GM19467 (cell line): Measurements from ENCODE around the gene SLC24A3.
A peak's percentile ranks its signal among the peaks of the same experiment; 100 is the strongest.
"Not testable (repeated sequence)": the region's sequence is repeated elsewhere in the genome, so short reads cannot be mapped to it uniquely, and the experiment has no call there.

ENCODE experiments used
- ATAC-seq: cut with Tn5 transposase; IDR thresholded peaks from one replicate; pipeline ENCODE4 v1.9.1; 2021; ENCODE audit warnings: mild to moderate bottlenecking, moderate library complexity; ENCODE audit not compliant: unreplicated experiment

SLC24A3 gene

GRCh38 chr20:19616081-19616480 is 403.6 kb downstream of the SLC24A3 start:
- ATAC-seq: no peak

GRCh38 chr20:19616620-19617019 is 404.2 kb downstream of the SLC24A3 start:
- ATAC-seq: no peak

- ATAC-seq: no peak
Observed at GRCh38 chr20:19617256-19617655, 404.8 kb downstream of the SLC24A3 start.

- no peak for ATAC-seq
Observed at GRCh38 chr20:19618711-19619110, 406.3 kb downstream of the SLC24A3 start.

GRCh38 chr20:19619904-19620430 is 407.5 kb downstream of the SLC24A3 start:
- ATAC-seq: no peak

- ATAC-seq: no peak
Observed at GRCh38 chr20:19620446-19620845, 408.0 kb downstream of the SLC24A3 start.

- no peak for ATAC-seq
Observed at GRCh38 chr20:19621072-19621471, 408.6 kb downstream of the SLC24A3 start.

- no peak for ATAC-seq
Observed at GRCh38 chr20:19624221-19624965, 412.0 kb downstream of the SLC24A3 start.

GRCh38 chr20:19625426-19625825 is 413.0 kb downstream of the SLC24A3 start:
- no peak for ATAC-seq

GRCh38 chr20:19626896-19627295 is 414.5 kb downstream of the SLC24A3 start:
- ATAC-seq: no peak

- no peak for ATAC-seq
Observed at GRCh38 chr20:19628570-19629134, 416.2 kb downstream of the SLC24A3 start.

GRCh38 chr20:19631410-19631809 is 419.0 kb downstream of the SLC24A3 start:
- ATAC-seq: no peak

- no peak for ATAC-seq
Observed at GRCh38 chr20:19633985-19634384, 421.5 kb downstream of the SLC24A3 start.

- not testable (repeated sequence) for ATAC-seq
Observed at GRCh38 chr20:19639471-19640045, 427.1 kb downstream of the SLC24A3 start.

GRCh38 chr20:19642860-19643259 is 430.4 kb downstream of the SLC24A3 start:
- no peak for ATAC-seq

- no peak for ATAC-seq
Observed at GRCh38 chr20:19644085-19644484, 431.6 kb downstream of the SLC24A3 start.

- no peak for ATAC-seq
Observed at GRCh38 chr20:19646963-19647362, 434.5 kb downstream of the SLC24A3 start.

GRCh38 chr20:19648024-19648423 is 435.6 kb downstream of the SLC24A3 start:
- ATAC-seq: no peak

GRCh38 chr20:19649041-19649440 is 436.6 kb downstream of the SLC24A3 start:
- no peak for ATAC-seq

- ATAC-seq: peak; percentile 62
Observed at GRCh38 chr20:19652591-19653026, 440.2 kb downstream of the SLC24A3 start.

- ATAC-seq: no peak
Observed at GRCh38 chr20:19653327-19653726, 440.9 kb downstream of the SLC24A3 start.

GRCh38 chr20:19654921-19655320 is 442.5 kb downstream of the SLC24A3 start:
- ATAC-seq: no peak
